NCI-H2107 treated with DMSO at 0.1 percent for 48 hours (cell line): Measurements from ENCODE around the gene BAZ2A.
A peak's percentile ranks its signal among the peaks of the same experiment; 100 is the strongest.
"Not testable (repeated sequence)": the region's sequence is repeated elsewhere in the genome, so short reads cannot be mapped to it uniquely, and the experiment has no call there.

Source experiments
- DNase-seq: peaks from one replicate; lab custom pipeline; 2025; ENCODE audit not compliant: unreplicated experiment; lab: John Stamatoyannopoulos, UW

The BAZ2A gene

GRCh38 chr12:56599041-56599440, 31.1 kb downstream of the BAZ2A start:
- DNase-seq, result no peak

DNA sequence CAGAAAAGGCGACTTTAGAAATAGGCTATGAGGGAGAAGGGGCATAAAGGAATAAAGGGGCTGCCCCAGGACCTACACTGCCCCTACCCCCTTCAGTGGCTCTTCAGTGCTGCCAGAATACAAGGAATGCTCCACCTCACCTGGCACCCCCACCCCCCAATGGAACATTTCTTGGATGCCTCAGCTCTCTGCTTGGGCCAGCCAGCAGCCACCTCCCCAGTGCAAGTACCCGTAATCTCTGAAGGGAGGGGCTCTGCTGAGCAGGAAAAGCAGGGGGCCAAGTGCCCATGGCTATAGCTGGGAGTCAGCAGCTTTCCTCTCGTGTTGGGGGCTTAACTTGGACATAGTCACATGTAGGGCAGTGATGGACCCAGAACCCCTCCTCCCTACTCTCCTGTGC, 33.3 kb downstream of the BAZ2A start:
- no peak for DNase-seq

DNA sequence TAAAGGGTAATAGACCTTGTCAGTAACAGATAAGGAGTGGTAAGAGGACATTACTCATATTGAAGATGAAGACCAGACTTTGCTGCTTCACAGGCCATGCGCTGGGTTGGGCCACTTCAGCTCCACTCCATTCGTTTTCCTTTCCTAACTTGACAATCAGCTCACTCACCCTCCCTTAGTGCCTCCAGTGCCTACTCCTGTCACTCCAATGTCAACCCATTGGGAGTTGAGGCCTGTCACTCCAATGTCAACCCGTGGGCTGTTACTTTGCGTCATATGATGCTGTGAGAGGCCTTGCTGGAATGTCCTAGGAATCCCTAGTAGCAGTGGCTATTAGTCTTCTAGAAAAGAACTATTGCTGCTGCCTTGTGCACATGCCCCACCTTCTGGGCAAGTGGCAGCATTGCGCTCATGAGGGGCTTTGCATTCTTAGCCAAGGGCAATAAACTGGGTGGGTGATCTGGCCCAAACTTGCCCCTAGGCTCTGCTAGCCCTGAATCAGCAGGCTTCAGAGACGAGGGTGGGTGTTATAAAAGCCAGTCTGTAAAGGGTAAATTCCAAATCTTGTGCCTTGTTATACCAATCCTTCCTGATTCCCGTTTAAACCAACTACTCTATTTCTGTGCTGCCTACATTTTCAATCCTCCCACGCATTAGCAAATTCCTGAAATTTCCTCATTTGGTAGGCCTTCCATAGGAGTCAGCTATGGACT, 36.1 kb downstream of the BAZ2A start:
- peak; percentile 59 for DNase-seq

DNA sequence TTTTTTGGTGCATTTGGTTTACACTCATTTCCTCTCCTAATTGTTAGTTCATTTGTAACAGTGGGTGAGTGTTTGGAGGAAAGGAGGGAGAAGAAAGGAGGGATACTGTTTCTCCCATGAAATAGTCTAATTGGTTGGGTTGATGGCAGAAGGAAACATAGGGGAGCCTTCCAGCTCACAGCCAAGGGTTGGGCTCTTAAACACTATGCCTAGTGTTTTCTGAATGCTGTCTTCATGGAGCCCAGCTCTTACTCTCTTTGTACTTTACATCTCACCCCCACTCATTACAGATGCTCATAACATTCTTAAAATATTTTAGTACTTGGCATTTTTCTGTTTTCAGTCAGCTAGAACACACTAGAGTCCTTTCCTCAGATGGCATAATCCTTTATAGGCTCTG, 38.2 kb downstream of the BAZ2A start:
- DNase-seq, result peak; percentile 37

- DNase-seq, result peak; percentile 99
Measured at GRCh38 chr12:56591126-56591525, 39.0 kb downstream of the BAZ2A start.

- peak; percentile 61 for DNase-seq
Measured at GRCh38 chr12:56590237-56590830, 39.8 kb downstream of the BAZ2A start.

DNA sequence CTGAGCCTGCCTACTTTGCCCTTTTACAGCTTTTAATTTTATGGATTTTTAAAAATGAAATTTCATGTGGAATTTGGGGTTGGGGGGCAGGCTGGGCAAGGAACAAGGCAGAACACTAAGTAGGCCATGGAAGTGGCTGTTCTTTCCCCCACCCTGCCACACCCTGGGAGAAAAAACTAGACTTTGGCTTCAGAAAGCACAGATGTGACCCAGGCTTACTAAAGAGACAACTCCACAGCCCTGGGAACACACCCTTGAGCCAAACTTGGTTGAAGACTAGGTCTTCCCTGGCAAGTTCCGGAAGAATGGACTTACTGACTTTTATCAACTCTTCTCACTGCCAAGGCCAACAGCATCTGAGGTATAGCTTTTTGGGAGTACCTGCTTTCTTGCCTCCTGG, 40.3 kb downstream of the BAZ2A start:
- no peak for DNase-seq

- no peak for DNase-seq
Measured at GRCh38 chr12:56585098-56585497, 45.0 kb downstream of the BAZ2A start.

- DNase-seq, result no peak
Measured at GRCh38 chr12:56581418-56582145, 48.5 kb downstream of the BAZ2A start.

DNA sequence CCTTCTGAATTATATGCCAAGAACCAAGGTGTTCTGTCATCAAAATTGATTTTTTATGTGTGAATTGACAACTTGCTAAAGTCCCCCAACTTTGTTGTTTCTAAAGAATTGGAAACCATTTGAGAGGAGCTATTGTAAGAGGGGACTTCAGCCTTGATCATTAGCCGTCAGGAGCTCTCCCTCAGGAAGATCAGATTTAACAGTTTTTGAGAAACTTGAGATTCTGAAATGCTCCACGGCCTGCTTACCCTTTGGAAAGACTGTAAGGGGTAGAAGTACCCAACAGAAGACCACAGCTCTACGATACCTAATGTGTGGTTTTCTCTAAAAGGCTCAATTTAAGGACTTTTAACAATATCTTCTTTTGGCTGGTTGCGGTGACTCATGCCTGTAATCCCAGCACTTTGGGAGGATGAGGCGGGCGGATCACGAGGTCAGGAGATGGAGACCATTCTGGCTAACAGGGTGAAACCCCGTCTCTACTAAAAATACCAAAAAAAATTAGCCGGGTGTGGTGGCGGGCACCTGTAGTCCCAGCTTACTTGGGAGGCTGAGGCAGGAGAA, 51.1 kb downstream of the BAZ2A start:
- no peak for DNase-seq

DNA sequence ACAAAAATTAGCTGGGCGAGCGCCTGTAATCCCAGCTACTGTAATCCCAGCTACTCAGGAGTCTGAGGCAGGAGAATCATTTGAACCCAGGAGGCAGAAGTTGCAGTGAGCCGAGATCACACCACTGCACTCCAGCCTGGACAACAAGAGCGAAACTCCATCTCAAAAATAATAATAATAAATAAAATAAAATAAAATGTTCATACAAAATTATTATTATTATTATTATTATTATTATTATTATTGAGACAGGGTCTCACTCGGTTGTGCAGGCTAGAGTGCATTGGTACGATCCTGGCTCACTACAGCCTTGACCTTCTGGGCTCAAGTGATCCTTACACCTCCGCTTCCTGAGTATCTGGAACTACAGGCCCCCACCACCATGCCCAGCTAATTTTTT, 52.9 kb downstream of the BAZ2A start:
- DNase-seq, result not testable (repeated sequence)

DNA sequence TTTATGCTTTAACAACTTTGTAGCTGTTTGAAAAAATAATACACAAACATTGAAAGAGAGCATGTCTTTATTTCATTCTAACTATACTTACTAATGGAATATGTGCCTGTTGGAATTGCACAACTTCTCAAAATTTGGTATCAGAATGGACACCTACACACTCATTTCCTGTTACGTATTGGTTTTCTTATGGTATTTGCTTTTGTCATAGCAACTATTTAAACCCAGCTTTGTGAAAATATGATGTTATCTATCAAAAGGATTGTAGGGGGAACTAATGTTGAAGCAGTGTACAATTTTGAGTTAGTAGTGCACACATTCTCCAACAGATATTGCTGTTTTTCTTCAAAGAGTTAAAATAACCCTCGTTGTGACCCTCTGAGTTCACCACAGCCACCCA, 55.9 kb downstream of the BAZ2A start:
- no peak for DNase-seq

- no peak for DNase-seq
Measured at GRCh38 chr12:56572288-56572687, 57.8 kb downstream of the BAZ2A start.

- no peak for DNase-seq
Measured at GRCh38 chr12:56571121-56571520, 59.0 kb downstream of the BAZ2A start.

DNA sequence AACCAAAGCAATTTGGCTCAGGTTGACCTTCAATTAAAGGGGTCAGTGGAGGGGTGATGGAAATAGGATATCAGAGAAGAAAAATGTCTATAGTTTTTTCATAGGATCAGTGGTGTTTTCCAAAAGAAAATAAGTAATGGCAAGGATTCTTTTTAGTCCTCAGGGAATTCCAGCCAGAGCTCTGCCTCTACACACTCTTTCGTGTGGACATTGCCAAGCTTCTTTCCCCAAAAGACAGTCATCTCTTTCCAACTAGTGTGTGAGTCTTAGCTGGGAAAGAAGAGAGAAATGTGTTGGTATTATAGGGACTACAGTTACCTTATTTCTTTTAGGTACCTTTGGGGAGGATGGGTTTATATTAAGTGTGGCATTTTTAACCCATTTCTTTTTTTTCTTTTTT, 62.0 kb downstream of the BAZ2A start:
- no peak for DNase-seq

- no peak for DNase-seq
Measured at GRCh38 chr12:56565510-56566101, 64.5 kb downstream of the BAZ2A start.

GRCh38 chr12:56551070-56551469, 79.1 kb downstream of the BAZ2A start:
- no peak for DNase-seq

GRCh38 chr12:56546680-56547079, 83.4 kb downstream of the BAZ2A start:
- DNase-seq, result no peak
